ENCODE measurements around the gene DUSP8.

The DUSP8 gene

GRCh38 chr11:1531449-1532013, 40.5 kb downstream of the DUSP8 start:
- DNase-seq, result no peak

DNA sequence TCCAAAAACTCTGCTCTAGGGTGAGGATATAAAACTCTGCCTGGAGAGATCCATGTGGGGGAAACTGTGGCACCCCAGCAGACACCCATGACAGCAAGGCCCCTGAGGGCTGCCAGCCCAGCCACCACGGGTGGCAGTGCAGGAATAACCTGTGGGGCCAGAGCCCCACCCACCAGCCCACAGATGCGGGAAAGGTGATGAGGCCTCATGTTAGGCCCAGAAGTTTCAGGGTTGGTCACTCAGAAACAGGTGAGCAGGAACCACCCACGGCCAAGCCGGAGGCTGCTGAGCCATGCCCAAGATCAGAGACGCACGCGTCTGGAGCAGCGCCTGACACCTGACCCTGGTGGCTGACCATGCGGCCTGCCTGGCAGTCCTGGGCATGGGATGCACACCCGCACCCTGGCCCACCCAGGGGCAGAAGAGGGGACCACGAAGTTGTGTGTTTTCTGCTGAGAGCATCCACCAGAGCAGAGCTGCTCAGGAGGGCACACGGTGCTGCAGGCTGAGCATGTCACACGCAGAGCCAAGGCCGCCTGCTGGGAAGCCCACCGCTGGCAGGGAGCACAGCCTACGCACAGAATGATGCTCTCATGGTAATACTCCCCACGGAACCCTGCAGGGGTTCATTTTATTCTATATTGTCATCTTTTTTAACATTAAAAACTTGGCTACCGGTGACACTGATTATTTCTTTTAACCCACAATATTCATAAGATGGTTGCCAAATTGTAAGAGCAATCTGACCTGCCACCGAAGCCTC, 41.2 kb downstream of the DUSP8 start:
- no peak for DNase-seq

- no peak for DNase-seq
Observed at GRCh38 chr11:1529774-1530173, 42.3 kb downstream of the DUSP8 start.

GRCh38 chr11:1529286-1529685, 42.8 kb downstream of the DUSP8 start:
- DNase-seq, result no peak

- no peak for DNase-seq
Observed at GRCh38 chr11:1528710-1529109, 43.4 kb downstream of the DUSP8 start.

DNA sequence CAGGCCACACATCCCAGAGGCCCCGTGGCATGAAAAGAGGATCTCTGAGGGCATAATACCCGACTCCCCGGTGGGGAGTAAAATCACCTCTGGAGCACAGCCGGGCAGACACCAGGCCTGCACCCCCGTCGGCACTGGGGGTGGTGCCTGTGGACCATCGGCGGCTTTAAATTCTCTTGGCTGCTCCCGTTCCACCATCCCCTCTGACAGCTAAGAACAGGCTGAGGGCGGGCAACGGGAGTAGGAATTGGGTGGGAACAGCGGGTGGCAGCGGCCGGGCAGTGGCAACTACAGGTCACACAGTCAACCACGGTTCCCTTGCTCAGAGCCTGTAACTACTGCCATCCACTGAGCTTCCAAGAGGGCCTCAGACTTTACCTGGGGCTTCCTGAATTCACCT, 45.3 kb downstream of the DUSP8 start:
- no peak for DNase-seq

DNA sequence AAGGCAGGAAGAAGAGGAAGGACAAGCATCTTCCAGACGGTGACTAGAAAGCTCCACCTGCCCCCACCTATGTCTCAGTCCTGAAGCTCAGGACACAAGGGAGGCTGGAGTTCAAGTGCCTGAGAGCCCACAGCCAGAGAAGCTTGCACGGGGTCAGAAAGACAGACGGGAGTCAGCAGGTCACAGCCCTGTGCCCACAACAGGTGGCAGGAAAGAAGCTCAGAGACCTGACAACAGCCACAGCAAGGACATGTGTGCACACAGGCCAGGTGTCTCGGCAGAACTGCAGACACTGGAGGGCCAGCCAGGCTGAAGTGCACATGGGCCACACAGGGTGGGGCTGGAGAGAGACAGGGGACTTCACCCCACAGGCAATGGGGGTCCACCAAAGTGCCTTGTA, 48.3 kb downstream of the DUSP8 start:
- DNase-seq, result no peak

GRCh38 chr11:1523077-1523476, 49.0 kb downstream of the DUSP8 start:
- DNase-seq, result no peak

DNA sequence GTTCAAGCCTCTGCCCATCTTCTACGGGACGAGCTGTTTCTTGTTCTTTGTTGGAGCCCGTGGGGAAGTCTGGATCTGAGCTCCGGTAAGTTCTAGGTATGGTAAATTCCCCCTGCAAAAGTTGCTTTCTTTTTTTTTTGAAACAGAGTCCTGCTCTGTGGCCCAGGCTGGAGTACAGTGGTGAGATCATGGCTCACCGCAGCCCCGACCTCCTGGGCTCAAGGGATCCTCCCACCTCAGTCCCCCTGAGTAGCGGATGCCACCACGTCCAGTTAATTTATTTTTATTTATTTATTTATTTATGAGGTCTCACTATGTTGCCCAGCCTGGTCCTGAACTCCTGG, 50.0 kb downstream of the DUSP8 start:
- DNase-seq, result no peak

DNA sequence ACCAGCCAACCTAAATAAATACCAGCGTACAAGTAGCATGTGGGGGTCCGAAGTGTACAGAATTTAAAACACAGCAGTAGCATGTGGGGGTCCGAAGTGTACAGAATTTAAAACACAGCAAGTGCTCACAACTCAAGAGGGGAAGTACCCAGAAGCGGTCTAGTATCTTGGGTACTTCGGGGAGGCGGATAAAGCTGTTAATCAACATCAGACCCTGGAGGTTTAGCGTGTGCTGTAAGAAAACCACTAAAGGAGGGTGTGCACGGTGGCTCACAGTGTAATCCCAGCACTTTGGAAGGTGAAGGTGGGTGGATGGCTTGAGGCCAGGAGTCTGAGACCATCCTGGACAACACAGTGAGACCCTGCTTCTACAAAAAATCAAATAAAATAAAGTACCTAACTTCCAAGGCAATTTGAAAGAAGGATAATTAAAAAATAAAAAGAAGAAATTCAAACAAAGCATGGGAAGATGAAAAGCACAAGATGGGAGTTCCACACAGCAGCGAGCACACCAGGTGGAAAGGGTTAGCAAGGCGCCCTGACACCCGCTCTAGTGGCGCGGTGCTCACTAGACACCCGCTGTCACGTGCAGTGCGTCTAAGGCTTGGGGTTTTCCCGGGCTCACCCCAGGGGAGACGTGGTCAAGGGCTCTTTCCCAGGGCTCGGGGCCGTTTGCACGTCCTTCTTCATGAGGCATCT, 50.5 kb downstream of the DUSP8 start:
- DNase-seq, result no peak

GRCh38 chr11:1520663-1521267, 51.3 kb downstream of the DUSP8 start:
- DNase-seq, result no peak

DNA sequence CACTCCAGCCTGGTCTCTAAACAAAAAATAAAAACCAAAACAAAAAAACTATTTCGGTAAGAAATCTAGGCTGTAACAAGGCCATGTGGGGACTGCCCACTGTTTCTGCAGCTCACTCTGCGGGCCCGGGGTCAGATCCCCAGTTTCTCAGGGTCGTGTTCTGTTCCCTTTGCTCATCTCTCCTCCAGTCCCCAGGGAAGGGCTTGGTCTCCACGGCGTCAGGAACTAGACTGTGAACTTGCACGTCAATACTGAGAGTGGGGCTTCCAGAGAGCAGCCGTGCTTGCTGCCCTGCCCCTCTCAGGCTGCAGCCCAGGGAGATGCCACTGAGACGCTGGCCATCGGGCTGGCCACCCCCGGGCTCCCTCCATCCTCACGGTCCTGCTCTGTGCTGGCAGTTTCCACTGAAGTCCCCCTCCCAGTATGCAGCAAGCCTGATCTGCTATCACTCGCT, 51.8 kb downstream of the DUSP8 start:
- no peak for DNase-seq

DNA sequence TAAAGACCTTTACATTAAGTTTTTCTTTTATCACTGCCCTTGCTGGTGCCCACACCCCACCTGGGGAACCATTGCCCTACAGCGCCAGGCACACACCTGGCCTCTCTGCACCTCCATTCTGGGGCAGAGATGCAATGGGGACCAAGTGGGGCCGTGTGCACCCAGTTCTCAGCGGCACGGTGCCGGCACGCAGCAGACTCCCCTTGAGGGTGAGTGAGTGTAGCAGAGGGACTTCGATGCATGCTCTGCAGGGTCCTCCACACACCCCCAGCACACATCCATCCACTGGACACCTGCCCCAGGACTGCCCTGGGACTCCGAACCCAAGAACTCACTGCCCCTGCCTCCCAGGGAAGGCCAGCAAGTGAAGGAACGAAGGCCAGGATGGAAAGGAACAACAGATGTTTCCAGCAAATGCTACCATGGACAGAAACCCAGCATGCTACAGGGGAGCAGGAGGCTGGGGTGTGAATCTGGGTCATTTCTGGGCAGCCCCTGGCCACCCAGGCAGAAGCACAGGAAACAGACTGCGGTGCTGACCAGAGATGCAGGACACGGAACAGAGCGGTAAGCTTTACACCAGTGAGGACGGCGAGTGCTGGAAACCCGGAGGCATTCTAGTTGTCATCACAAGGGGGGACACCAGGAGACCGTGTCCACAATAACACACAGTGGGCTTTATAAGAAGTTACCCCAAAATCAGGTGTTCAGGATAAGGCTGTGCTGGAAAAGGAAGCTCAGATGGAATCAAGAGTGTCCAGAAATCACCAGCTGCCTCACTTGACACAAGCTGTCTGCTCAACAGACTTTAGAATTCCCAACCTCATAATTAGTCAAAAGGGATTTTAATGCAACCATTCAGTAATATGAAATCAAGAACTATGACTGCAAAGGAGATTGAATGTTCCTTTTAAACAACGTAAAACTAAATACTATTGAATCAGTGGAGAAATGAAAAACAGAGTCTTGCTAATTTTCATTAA, 52.8 kb downstream of the DUSP8 start:
- no peak for DNase-seq

GRCh38 chr11:1518301-1518700, 53.8 kb downstream of the DUSP8 start:
- DNase-seq, result no peak

- DNase-seq, result no peak
Observed at GRCh38 chr11:1517117-1518005, 54.7 kb downstream of the DUSP8 start.

GRCh38 chr11:1516273-1517067, 55.6 kb downstream of the DUSP8 start:
- peak; percentile 66 for DNase-seq

DNA sequence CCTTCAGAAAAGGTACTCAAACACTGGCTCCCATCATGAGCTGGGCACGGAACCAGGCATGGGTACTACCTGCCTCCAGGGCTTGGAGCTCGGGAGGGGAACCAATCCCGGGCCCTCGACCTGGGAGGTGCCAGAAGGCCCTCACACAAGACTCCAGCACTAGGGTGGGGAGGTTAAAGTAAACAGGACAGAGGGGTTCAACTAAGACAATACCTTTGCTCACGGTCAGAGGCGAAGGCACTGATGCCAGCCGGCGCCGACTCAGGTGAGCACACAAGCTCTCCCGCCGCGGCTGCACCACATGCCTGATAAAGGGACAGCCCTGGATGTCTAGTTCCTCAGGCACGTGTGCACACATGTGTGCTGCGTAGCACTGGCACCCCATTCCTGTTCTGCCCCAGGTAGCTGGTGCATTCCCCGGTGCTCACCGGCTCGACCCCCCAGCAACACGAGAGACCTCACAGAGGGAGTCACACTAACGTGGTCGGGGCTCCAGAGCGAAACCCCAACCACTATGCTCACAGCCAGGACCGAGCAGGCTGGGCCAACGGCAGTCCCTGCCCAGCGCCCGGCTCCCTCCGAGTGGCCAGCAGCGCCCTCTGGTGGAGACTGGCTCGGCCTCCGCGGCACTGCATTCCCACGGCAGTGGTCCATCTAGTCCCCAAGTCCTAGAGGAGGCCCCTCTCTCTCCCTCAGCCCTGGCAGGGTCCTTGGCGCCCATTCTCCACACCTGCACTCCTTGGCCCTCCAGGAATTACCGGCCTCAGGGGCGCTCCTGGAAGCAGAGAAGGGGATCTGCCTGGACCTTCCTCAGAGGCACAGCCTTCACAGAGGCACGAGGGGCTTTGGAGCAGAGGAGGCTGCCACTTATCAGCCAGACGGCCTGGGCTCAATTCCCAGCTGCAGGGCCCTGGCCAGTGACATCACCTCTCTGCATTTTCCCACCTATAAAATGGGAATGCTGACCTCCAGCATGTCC, 56.7 kb downstream of the DUSP8 start:
- DNase-seq, result peak; percentile 99

DNA sequence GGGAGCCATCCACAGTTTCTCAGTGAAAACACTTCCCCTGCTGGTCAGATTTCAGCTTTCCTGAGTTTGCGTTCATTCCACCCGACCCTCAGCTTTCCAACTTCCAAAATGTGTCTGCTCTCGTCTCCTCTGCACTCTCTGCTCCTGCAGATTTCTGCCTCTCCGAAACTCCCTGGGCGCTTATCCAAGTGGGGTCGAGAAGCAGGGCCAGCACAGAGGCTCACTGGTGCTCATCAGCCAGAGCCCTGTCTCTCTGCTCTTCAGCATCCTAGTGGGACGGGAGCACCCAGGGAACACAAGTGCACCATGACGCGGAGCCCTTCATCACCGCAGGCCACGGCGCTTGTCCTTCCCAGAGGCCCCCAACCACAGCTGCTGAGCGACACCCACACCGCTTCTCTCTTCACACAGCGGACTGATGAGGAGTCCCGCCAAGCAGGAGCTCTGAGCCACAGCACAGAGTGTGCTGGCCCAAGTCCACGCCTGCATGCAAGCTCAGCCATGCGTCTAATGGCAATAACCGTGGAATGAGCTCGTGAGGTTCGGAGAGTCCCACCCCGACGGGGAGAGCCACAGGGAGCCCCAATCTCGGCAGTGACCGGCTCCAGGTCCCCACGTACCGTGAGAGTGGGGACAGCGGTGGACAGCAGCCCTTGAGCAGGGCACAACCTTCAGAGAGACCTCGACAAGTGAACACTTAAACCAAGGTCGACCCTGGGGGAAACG, 57.6 kb downstream of the DUSP8 start:
- no peak for DNase-seq
